NT2/D1 (cell line): Measurements from ENCODE around the gene WFDC2.

Experiments
- YY1 ChIP-seq: IDR thresholded peaks from 2 replicates; pipeline ENCODE4 v1.6.1; 2011; ENCODE audit not compliant: insufficient read length, insufficient read depth
- ZNF274 ChIP-seq: IDR thresholded peaks from 2 replicates; pipeline ENCODE4 v1.6.1; 2011; ENCODE audit warnings: mild to moderate bottlenecking, low read depth, low read length

GRCh38 chr20:45432294-45432693 lies 37.3 kb upstream of the WFDC2 start:
- TF ChIP-seq YY1, result no peak
- TF ChIP-seq ZNF274, result no peak
